RWPE2 (cell line): ENCODE results near the gene KISS1.

Experiments
- ATAC-seq: fragments of 200-7000 bp; cut with Tn5 transposase; 3 replicates; pipeline ENCODE4 v1.9.1; 2021; ENCODE audit warnings: low read depth
- DNase-seq: peaks from one replicate; pipeline ENCODE4 v3.0.0-alpha.2; 2020; ENCODE audit warnings: low spot score
- H3K27ac ChIP-seq: fragments of 450-650 bp; 2 replicates; pipeline ENCODE4 v1.5.1; 2017; ENCODE audit warnings: mild to moderate bottlenecking; ENCODE audit not compliant: poor library complexity, severe bottlenecking
- H3K27me3 ChIP-seq: fragments of 250-450 bp; sonication (Bioruptor Pico); 2 replicates; pipeline ENCODE4 v1.5.1; 2021; ENCODE audit warnings: mild to moderate bottlenecking, moderate library complexity; ENCODE audit not compliant: insufficient read depth, poor library complexity, severe bottlenecking
- H3K36me3 ChIP-seq: fragments of 250-450 bp; sonication (Bioruptor Pico); 2 replicates; pipeline ENCODE4 v1.5.1; 2020; ENCODE audit warnings: low read depth, mild to moderate bottlenecking, moderate library complexity
- H3K4me1 ChIP-seq: fragments of 250-450 bp; sonication (Bioruptor Pico); 2 replicates; pipeline ENCODE4 v1.5.1; 2021; ENCODE audit warnings: mild to moderate bottlenecking, moderate library complexity; ENCODE audit not compliant: insufficient read depth, poor library complexity, severe bottlenecking
- H3K4me3 ChIP-seq: fragments of 250-450 bp; sonication (Bioruptor Pico); 2 replicates; pipeline ENCODE4 v1.5.1; 2021; ENCODE audit warnings: mild to moderate bottlenecking, moderate library complexity; ENCODE audit not compliant: severe bottlenecking
- H3K9me3 ChIP-seq: fragments of 250-450 bp; sonication (Bioruptor Pico); 2 replicates; pipeline ENCODE4 v1.5.1; 2021; ENCODE audit warnings: mild to moderate bottlenecking, moderate library complexity; ENCODE audit not compliant: severe bottlenecking
- CTCF ChIP-seq: fragments of 450-650 bp; IDR thresholded peaks from one replicate; pipeline ENCODE4 v1.5.1; 2017; ENCODE audit warnings: mild to moderate bottlenecking, moderate library complexity; ENCODE audit not compliant: poor library complexity, severe bottlenecking

The KISS1 gene

GRCh38 chr1:204227351-204227750, 31.1 kb upstream of the KISS1 start:
- Histone ChIP-seq H3K9me3 (no peaks in the 10 kb centered on the region), H3K36me3 (no peaks in the 10 kb centered on the region), H3K27me3 (no peaks in the 10 kb centered on the region), H3K4me1 (peaks cover 17% of the 10 kb centered on the region), H3K4me3 (no peak overlapping the region), H3K27ac (no peak overlapping the region)
- no peak for DNase-seq
- no peak for TF ChIP-seq CTCF
- no peak for ATAC-seq

GRCh38 chr1:204225841-204226735, 29.8 kb upstream of the KISS1 start:
- Histone ChIP-seq H3K4me3 (no peak overlapping the region), H3K9me3 (no peaks in the 10 kb centered on the region), H3K27me3 (no peaks in the 10 kb centered on the region), H3K4me1 (peaks cover 17% of the 10 kb centered on the region), H3K27ac (peak overlapping the region; percentile 48), H3K36me3 (no peaks in the 10 kb centered on the region)
- TF ChIP-seq CTCF, result no peak
- DNase-seq (no peak), ATAC-seq (peak; percentile 97)

DNA sequence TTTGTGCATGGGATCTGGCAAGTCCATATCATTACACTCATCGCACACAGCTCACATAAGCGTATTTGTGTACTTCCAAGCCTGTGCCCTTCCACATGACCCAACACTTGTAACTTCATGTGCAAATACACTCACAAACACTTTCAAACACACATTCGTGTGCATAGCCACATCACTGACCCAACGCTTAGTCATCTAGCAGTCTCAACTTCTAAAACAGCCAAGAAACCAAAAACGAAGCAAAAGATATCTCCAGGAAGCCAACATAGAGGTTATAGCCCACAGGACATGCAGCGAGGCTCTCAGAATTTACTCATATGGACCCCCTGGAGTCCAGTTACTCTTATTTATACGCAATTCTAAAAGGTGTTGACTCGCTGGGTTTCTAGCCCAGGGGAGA, 28.4 kb upstream of the KISS1 start:
- Histone ChIP-seq H3K9me3 (no peaks in the 10 kb centered on the region), H3K4me1 (peaks cover 17% of the 10 kb centered on the region), H3K27me3 (no peaks in the 10 kb centered on the region), H3K27ac (no peak overlapping the region), H3K36me3 (no peaks in the 10 kb centered on the region), H3K4me3 (no peak overlapping the region)
- ATAC-seq (no peak), DNase-seq (no peak)
- no peak for TF ChIP-seq CTCF

GRCh38 chr1:204223129-204223860, 27.0 kb upstream of the KISS1 start:
- ATAC-seq (no peak), DNase-seq (no peak)
- TF ChIP-seq CTCF, result no peak
- no peaks in the 10 kb centered on the region for H3K27me3 ChIP-seq
- no peak overlapping the region for H3K4me3 ChIP-seq
- peaks cover 17% of the 10 kb centered on the region for H3K4me1 ChIP-seq
- no peaks in the 10 kb centered on the region for H3K36me3 ChIP-seq
- no peak overlapping the region for H3K27ac ChIP-seq
- no peaks in the 10 kb centered on the region for H3K9me3 ChIP-seq

DNA sequence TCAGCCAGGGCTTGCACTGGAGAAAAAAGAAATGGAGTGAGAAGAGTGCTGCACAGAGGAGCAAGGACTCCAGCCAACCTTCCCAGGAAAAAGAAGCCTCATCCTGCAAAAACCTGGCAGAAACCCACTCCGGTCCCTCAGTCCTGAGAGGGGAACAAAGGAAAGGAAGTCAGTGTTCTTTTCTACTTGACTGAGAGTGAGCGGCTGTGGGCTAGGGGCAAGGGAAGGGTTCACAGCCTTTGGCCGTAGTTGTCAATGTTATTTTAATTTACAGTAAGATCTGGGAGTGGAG, 26.4 kb upstream of the KISS1 start:
- peaks cover 17% of the 10 kb centered on the region for H3K4me1 ChIP-seq
- DNase-seq (no peak), ATAC-seq (no peak)
- no peak overlapping the region for H3K27ac ChIP-seq
- TF ChIP-seq CTCF, result no peak
- H3K36me3 ChIP-seq, result no peaks in the 10 kb centered on the region
- H3K27me3 ChIP-seq, result no peaks in the 10 kb centered on the region
- no peak overlapping the region for H3K4me3 ChIP-seq
- no peaks in the 10 kb centered on the region for H3K9me3 ChIP-seq
